Dedifferentiated amniotic fluid mesenchymal stem cell (primary cell): ENCODE results near the gene PARVG.

ENCODE experiments used
- DNase-seq: peaks from one replicate; pipeline ENCODE4 v3.0.0-alpha.2; 2016; ENCODE audit errors: extremely low spot score

The PARVG gene

DNA sequence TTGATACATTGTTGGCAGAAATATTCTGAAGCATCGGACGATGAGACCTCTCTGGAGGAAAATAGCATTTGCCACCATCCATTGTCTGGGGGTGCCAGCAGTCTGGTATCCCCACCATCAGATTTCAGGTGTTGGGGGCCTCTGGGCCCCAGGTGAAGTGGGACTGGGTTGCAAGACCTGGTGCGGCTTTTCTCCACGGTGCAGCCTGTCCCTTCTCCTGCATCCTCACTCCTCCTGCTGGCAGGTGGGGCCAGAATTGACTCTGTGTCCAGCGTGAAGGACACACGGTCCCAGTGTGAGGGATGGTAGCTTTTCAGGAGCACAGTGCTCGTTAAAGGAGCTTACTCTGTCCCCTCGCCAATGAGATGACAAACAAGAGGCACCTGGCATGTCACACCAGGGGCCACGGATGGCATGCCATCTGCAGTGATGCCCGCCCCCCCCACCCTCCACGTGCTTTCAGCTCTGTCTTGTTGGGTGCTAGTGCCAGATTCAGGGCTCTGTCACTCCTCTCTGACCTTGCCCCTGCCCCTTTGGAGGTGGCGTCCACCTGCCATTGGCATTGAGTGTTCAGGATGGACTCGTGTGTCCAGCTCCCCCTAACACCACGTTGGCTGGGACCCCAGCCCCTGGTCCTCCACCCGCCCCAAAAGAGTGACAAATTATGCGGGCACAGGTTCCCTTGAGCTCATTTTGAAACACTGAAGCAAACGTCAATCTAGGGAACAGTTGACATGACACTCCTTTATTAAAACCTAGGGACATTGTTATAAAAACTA is 62.4 kb downstream of the PARVG start:
- no peak for DNase-seq

DNA sequence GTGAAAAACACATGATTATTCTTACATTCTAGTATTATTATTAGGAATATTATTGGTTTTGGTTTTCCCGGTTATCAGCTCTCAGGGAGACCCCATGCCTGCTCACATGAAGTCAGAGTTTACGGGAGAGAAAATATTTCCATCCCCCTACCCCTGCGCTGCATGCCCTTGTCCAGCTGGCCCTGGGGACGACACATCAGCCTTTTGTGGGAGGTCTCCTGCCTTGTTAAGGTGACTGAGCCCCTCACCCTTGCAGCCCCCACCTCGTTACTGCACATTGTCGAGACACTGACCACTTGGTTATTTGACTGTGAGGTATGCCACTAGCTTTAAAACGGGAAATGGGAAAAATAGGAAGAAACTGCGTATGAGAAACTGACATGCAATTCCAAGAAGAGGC is 63.0 kb downstream of the PARVG start:
- no peak for DNase-seq

- DNase-seq = no peak
These were observed 63.6 kb downstream of the PARVG start for GRCh38 chr22:44244265-44244822.

DNA sequence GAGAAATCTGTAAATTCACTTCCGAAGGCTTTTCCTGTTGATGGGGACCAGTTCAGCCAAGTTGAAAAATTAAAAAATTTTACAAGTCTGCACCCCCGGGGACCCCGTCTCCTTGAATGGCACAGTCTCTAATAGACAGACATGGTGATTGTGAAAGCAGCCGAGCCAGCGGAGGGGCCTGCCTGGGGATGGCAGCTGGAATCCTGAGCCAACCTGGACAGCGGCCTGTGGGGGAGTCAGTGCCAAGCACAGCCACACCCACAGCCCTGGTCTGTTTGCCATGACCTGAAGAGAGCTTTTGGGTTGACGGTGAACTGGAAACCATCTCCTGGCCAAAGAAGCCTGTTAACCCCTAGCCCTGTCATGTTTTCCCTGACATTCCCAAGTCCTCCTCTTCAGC is 64.7 kb downstream of the PARVG start:
- no peak for DNase-seq

- DNase-seq = no peak
These were observed 65.1 kb downstream of the PARVG start for GRCh38 chr22:44245867-44246266.

- no peak for DNase-seq
These were observed 66.0 kb downstream of the PARVG start for GRCh38 chr22:44246615-44247326.

- DNase-seq = no peak
These were observed 66.6 kb downstream of the PARVG start for GRCh38 chr22:44247346-44247745.

DNA sequence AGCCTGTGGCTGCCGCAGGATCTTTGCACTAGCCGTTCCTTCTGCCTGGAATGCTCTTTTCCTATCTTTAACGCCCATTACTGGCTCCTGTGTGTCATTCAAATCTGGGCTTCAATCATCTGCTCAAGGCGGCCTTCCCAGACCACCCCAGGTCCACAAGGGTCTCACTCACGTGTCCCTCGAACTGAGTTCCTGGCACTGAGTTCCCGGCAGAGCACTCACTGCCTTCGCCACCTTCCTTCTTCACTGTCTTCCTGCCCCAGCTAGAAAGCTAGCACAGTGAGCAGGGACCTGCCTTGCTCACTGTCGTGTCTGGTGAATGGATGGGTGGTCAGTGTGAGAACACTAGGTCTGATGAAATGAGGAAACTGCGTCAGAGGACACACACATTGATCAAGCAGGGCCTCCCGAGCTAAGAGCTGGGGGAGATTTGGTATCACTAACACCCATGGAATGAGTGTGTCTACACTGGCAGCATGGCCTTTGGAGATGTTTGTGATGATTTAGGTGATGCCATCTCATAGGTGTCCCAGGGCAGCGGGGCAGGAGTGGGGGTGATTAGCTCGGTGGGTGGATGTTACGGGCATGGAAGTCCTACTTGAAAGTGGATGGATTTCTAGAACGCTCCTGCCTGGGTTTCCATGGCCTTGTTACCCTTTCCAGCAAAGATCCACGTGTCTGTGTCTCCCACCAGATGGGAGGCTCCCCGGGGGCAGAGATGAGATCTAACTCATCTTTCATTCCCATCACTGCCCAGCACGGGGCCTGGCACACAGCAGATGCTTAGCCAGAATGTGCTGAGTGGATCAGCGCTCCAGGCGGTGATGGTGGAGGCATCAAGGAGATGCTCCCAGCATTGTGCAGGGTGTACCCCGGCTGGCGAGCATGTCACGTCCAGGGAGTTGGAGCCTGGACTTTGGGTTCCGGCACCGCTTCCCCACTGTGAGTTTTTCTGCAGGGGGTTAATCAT is 67.5 kb downstream of the PARVG start:
- no peak for DNase-seq

- DNase-seq = no peak
These were observed 68.2 kb downstream of the PARVG start for GRCh38 chr22:44248926-44249325.

DNA sequence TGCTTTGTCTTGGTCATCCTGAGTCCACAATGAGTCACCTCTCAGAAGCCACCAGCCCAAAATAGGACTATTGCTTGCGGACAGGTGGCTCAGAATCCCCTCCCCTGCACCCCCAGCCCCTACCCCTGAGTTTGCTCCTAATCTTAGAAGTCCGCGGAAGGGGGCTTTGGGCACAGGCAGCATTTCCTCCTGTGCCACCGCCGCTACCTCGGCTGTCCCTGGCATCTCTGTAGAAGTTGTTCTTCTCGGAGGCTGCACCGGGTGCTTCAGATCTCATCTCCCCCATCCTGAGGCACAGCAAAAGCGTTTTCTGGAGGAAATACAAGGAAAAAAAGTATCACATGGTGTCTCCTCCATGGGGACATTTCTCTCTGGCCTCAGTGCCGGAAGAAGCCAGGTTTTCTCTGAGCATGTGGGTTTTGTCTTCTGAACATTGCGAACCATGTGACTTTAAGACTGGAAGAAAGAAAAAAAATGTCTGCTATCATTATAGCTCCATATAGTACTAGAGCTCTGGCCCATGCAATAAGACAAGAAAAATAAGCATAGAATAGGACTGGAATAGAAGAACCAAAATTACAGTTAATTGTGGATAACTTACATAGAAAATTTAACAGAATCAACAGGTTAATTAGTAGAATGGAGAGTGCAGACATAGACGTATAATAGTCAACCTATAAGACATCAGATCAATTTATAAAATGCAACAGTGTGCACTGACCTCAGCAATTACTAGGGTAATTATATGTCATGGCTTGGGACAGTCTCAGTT is 68.8 kb downstream of the PARVG start:
- no peak for DNase-seq

DNA sequence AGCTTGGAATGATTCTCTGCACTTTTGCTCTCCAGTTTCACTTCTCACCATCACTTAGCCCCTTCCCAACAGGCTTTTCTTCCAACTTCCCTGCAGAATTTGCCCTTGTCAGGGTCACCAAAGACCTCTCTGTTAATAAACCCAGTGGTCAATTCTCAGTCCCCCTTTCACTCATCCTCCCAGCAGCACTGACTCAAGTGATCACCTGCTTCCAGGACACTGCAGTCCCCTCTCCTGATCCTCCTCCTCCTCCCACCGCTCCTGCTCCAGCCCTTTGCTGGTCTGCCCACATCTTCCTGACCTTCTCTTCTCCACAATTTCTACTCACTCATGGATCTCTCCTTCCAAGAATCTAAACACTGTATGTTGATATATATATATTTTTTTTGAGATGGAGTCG is 74.1 kb downstream of the PARVG start:
- no peak for DNase-seq

DNA sequence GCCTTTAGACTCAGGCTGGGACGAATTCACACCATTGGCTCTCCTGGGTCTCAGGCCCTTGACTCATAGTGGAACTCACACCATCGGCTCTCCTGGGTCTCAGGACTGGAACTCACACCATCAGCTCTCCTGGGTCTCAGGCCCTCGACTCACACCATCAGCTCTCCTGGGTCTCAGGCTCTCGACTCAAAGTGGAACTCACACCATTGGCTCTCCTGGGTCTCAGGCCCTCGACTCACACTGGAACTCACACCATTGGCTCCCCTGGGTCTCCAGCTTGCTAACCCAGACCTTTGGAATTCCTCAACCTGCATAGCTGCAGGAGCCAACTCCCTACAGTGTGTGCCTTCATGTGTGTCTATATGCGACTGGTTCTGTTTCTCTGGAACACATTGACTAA is 75.4 kb downstream of the PARVG start:
- DNase-seq = no peak

DNA sequence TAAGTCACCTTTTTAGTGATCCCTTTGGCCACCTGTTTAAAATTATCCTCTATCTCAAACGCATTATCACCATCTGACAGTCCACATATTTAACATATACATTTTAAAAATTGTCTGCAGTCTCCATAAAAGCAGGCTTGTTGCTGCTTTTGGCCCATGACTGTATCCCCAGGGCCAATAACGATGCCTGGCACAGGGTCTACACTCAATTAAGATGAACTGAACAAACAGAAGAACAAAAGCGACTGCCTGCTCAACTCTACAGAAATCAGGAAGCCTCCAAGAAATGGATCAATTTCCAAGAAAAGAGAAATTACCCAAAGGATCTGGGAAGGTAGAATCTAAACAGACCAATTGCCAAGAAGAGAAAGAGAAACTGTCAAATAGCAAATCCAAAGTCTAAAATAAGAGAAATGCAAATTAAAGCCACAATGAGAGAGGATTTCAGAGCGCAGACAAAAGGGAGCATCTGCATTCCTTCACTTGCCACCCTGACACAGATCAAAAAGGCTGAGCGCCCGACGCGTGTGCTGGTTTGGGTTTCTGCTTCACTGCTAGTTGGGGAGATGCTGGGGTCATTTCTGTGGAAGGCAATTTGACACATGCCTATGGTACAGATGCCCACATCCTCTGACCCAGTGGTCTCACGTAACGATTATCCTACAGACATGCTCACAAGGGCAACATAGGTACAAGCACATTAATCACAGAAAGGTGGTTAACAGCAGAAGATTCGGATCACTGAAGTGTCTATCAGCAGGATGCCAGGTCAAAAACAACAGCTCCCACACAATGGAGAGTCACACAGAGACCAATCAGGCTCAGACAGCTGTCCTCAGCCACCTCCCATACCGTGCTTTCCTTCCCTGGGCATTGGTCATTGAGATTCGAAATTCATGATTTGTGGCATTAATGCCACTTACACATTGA is 76.1 kb downstream of the PARVG start:
- DNase-seq = no peak
